Right lobe of liver (tissue), 4 donors: ENCODE results near the gene PPP6C.

Experiments used
- POLR2A ChIP-seq: fragments of 450-650 bp; IDR thresholded peaks from one replicate; pipeline ENCODE4 v1.6.1; 2017; ENCODE audit warnings: antibody characterized with exemption, mild to moderate bottlenecking
- TF ChIP-seq, protein P1 (sequence below), 4 donors: fragments of 200-600 bp in 3 of 4; fragments of 450-650 bp in 1 of 4; IDR thresholded peaks; one replicate each; pipeline versions ENCODE4 v1.5.1 to v1.8.0; 2016 to 2022; ENCODE audit warnings: antibody characterized with exemption in 4 of 4, mild to moderate bottlenecking in 2 of 4
- donor health status: DM: no; HTN: no; CAD: no.
- donor health status: DM: no; HTN: no; CAD: no.
- donor health status: DM: no; HTN: yes; CAD: no.

- TF ChIP-seq POLR2A, result no peak
- TF ChIP-seq, protein P1, sequence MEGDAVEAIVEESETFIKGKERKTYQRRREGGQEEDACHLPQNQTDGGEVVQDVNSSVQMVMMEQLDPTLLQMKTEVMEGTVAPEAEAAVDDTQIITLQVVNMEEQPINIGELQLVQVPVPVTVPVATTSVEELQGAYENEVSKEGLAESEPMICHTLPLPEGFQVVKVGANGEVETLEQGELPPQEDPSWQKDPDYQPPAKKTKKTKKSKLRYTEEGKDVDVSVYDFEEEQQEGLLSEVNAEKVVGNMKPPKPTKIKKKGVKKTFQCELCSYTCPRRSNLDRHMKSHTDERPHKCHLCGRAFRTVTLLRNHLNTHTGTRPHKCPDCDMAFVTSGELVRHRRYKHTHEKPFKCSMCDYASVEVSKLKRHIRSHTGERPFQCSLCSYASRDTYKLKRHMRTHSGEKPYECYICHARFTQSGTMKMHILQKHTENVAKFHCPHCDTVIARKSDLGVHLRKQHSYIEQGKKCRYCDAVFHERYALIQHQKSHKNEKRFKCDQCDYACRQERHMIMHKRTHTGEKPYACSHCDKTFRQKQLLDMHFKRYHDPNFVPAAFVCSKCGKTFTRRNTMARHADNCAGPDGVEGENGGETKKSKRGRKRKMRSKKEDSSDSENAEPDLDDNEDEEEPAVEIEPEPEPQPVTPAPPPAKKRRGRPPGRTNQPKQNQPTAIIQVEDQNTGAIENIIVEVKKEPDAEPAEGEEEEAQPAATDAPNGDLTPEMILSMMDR (IDR thresholded peaks at IDR 0.05), result no peak
Measured at GRCh38 chr9:125176636-125177035, 13.0 kb downstream of the PPP6C start.
